Measurements from ENCODE around the gene JADE1.

JADE1 gene

GRCh38 chr4:128916832-128917231 is 107.3 kb downstream of the JADE1 start:
- H3K9me2 ChIP-seq (replicated peaks; ENCODE audit: insufficient read depth, low read length): no peaks in the 10 kb centered on the region
- H3K9me3 ChIP-seq (ENCODE audit: insufficient read depth, low read length): no peaks in the 10 kb centered on the region
- no peaks in the 10 kb centered on the region for H4K20me1 ChIP-seq (ENCODE audit: low read depth, low read length)
- no peak overlapping the region for H3K4me3 ChIP-seq (ENCODE audit: insufficient read depth, low read length, poor library complexity, severe bottlenecking)
- H3K27me3 ChIP-seq (ENCODE audit: low read length): no peaks in the 10 kb centered on the region
- H3K27ac ChIP-seq (ENCODE audit: low read depth, low read length): no peak overlapping the region
- H3K9ac ChIP-seq (ENCODE audit: low read length): no peak overlapping the region
- no peaks in the 10 kb centered on the region for H3F3A ChIP-seq (ENCODE audit: insufficient read depth)
- H3K36me3 ChIP-seq (ENCODE audit: low read length): no peaks in the 10 kb centered on the region
- H3K79me2 ChIP-seq (ENCODE audit: insufficient read depth, low read length): no peaks in the 10 kb centered on the region
- no peak overlapping the region for H2AFZ ChIP-seq (ENCODE audit: low read depth, low read length, severe bottlenecking)
- H3K4me2 ChIP-seq (ENCODE audit: low read depth, low read length, poor library complexity, severe bottlenecking): no peak overlapping the region
- TF ChIP-seq EZH2phosphoT487 (conservative IDR thresholded peaks at IDR 0.05; ENCODE audit: low read length) (no peak), CTCF (IDR thresholded peaks at IDR 0.05; ENCODE audit: insufficient read depth, low read length, poor library complexity, severe bottlenecking) (no peak)

- no peaks in the 10 kb centered on the region for H3K79me2 ChIP-seq (ENCODE audit: insufficient read depth, low read length)
- H3K27me3 ChIP-seq (ENCODE audit: low read length): no peaks in the 10 kb centered on the region
- no peak for TF ChIP-seq EZH2phosphoT487 (conservative IDR thresholded peaks at IDR 0.05; ENCODE audit: low read length)
- no peak for TF ChIP-seq CTCF (IDR thresholded peaks at IDR 0.05; ENCODE audit: insufficient read depth, low read length, poor library complexity, severe bottlenecking)
- no peaks in the 10 kb centered on the region for H3K9me2 ChIP-seq (replicated peaks; ENCODE audit: insufficient read depth, low read length)
- H4K20me1 ChIP-seq (ENCODE audit: low read depth, low read length): no peaks in the 10 kb centered on the region
- H3F3A ChIP-seq (ENCODE audit: insufficient read depth): no peaks in the 10 kb centered on the region
- H3K4me2 ChIP-seq (ENCODE audit: low read depth, low read length, poor library complexity, severe bottlenecking): no peak overlapping the region
- no peak overlapping the region for H2AFZ ChIP-seq (ENCODE audit: low read depth, low read length, severe bottlenecking)
- H3K27ac ChIP-seq (ENCODE audit: low read depth, low read length): no peak overlapping the region
- no peaks in the 10 kb centered on the region for H3K9me3 ChIP-seq (ENCODE audit: insufficient read depth, low read length)
- no peak overlapping the region for H3K4me3 ChIP-seq (ENCODE audit: insufficient read depth, low read length, poor library complexity, severe bottlenecking)
- H3K9ac ChIP-seq (ENCODE audit: low read length): no peak overlapping the region
- no peaks in the 10 kb centered on the region for H3K36me3 ChIP-seq (ENCODE audit: low read length)
These were observed 108.3 kb downstream of the JADE1 start for GRCh38 chr4:128917781-128918180.

GRCh38 chr4:128921954-128922353 is 112.5 kb downstream of the JADE1 start:
- Histone ChIP-seq H3K4me2 (ENCODE audit: low read depth, low read length, poor library complexity, severe bottlenecking) (no peak overlapping the region), H3K36me3 (ENCODE audit: low read length) (no peaks in the 10 kb centered on the region; the same call in 1 of the 2 replicates), H4K20me1 (ENCODE audit: low read depth, low read length) (no peaks in the 10 kb centered on the region), H3K4me3 (ENCODE audit: insufficient read depth, low read length, poor library complexity, severe bottlenecking) (no peak overlapping the region), H3K79me2 (ENCODE audit: insufficient read depth, low read length) (no peaks in the 10 kb centered on the region), H3F3A (ENCODE audit: insufficient read depth) (no peaks in the 10 kb centered on the region), H3K27ac (ENCODE audit: low read depth, low read length) (no peak overlapping the region), H3K9me3 (ENCODE audit: insufficient read depth, low read length) (no peaks in the 10 kb centered on the region), H3K9me2 (replicated peaks; ENCODE audit: insufficient read depth, low read length) (no peaks in the 10 kb centered on the region), H2AFZ (ENCODE audit: low read depth, low read length, severe bottlenecking) (no peak overlapping the region), H3K27me3 (ENCODE audit: low read length) (no peaks in the 10 kb centered on the region), H3K9ac (ENCODE audit: low read length) (no peak overlapping the region)
- no peak for TF ChIP-seq EZH2phosphoT487 (conservative IDR thresholded peaks at IDR 0.05; ENCODE audit: low read length)
- no peak for TF ChIP-seq CTCF (IDR thresholded peaks at IDR 0.05; ENCODE audit: insufficient read depth, low read length, poor library complexity, severe bottlenecking)
